ENCODE results near the gene FBXW7. TPM values are rescaled to one million over a fixed set of nuclear protein-coding genes. Genes with fewer than 3 reads are reported as not detected.

The FBXW7 gene
- polyA plus RNA-seq, 3 donors, result 34.5 to 39.2 (median 35.7) TPM

DNA sequence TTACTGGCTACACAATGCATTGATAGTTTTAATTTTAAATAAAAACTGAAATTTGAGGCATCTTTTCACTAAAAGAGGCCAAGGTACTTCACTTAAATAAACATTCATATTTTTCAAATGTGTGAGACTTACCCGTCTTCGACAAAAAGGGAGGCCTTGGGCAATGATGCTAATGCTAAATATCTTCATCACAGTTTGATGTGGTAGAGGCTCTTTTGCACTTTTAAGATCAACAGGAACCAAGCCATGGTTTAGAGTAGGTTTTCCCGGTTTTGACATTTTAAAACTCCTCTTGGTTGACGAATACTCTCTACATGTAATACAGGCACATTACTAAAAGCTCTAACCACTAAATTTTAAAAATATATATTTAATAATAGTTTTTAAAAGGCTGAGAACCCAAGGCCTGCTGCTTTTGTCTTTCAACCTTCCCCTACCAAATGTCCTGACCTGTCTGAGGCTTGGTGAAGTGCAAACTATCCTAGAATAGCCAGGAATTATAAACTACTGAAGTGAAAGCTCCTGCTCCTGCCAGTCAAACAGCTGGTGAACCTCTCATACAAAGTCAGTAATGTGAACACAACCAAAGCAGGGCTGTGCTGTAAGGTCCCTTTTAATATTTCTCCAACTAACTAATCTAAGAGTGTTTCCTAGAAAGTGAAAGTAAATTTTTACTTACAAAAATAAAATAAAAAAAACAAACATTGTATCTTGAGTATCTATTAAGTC lies 153.7 kb downstream of the FBXW7 start:
- no peak for DNase-seq (ENCODE audit: low read depth in 3 of 3, low spot score in 2 of 3)

DNA sequence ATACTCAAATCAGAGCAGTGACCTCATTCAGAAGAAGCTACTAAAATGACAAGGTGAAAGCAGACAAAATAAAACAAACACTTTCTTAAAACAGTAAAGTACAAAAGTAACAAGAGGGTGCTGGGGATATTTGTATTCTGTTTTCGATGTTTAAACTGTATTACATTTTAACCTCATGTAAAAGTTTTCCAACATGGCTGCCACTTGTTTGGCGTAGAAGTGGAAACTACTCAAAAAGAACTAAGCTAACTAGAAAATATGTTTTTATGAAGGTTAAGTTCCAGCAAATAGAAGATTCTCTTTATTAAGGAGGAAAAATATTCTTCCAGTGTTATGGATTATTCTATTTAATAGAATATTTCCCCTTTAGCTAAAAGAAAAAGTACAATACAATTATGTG lies 155.0 kb downstream of the FBXW7 start:
- no peak for DNase-seq (ENCODE audit: low read depth in 3 of 3, low spot score in 2 of 3)

DNA sequence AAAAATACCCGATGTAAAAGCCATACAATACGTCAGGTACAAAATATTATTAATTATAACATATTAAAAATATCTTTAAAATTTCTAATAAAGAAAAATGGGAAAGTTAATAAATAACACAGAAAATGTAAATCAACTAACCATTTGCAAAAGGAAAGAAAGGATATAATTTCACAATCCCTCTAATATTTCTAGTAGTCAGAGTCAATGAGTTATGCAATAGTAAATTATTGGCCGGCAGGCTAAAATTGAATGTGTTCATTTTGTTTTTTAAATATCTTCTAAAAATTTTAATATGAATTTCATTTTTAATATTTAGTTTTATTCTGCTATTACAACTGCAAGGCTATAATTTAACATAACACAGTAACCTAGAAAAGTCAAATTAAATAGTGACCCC lies 155.7 kb downstream of the FBXW7 start:
- DNase-seq (ENCODE audit: low read depth in 3 of 3, low spot score in 2 of 3), result no peak

DNA sequence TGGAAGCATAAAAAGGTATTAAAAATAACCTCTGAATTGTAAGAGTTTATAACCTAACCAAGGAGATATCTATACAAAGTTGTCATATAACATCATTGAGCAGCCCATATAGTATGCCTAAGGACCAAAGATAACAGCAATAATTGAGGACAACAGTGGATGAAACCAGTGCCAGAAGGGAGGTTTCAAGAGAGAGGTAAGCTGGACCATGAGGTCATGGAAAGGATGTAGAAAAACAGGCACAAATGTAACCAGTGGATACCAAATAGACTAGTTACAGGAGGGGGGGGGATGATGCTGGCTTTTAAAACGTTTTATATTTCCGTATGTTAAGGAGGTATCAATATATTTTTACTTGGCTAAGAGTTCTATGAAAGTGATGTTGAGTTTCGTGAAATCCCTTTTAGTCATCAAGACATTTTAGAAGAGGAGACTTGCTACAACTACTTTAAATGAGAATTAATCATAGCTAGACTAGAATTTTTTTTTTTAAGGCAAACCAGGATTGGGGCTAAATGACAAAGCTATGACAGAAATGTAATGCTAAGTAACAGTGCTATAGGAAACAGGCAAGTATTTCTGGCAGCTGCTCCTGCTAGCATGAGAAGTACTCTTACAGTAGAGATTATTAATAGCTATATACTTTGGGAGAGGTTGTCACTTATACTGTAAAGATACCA lies 161.1 kb downstream of the FBXW7 start:
- no peak for DNase-seq (ENCODE audit: low read depth in 3 of 3, low spot score in 2 of 3)

DNA sequence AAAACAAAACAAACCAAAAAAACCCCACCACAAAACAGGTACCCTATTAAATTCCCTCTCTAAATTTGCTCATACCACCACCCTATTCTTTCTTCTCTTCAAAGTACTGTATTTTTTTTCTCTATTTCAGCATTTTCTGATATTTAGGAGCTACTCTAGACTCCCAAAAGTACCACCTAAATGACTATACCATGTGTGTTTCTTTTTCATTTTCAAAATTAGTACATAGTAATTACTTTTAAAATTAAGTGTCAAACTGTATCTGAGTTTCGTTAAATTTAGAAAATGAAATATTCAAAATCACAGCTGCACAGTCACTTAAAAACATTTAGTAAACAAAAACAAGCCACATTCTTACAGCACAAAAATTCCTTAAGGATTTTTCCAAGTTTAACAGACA lies 161.7 kb downstream of the FBXW7 start:
- no peak for DNase-seq (ENCODE audit: low read depth in 3 of 3, low spot score in 2 of 3)

DNA sequence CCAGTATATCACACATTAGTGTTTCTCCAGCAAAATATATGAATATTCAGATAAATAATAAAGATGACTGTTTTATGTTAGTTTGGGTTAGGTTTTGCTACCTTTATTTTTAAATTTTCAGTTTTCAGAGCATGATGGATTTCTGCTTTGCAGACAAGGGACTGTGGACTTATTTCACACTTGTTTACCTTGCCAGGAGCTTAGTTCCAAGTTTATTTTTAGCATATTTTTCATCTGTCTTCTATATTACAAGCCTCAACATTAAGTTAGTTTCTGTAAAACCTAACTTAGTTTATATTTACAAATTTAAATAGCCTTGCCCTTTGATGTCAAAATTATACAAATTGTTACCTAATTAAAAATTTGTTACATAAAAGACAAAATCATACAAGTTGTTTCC lies 163.4 kb downstream of the FBXW7 start:
- DNase-seq (ENCODE audit: low read depth in 3 of 3, low spot score in 2 of 3), result no peak

DNA sequence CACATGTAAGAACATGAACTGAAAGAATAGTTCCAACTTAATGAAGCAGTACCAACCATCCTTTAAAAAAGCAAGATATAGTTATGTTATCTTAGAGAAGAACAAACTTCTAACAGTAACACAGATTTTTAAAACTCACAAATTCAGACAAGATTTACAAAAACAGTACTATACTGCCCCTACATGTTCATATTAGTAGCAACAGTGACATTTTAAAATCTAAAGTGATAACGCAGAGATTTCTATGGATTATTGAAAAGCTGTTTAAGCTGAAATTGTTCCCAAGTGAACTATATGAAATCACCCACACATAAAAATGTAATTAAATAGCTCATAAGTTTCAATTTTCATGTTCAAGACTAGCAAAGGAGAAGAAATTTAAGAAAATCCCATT lies 166.0 kb downstream of the FBXW7 start:
- DNase-seq (ENCODE audit: low read depth in 3 of 3, low spot score in 2 of 3), result no peak

DNA sequence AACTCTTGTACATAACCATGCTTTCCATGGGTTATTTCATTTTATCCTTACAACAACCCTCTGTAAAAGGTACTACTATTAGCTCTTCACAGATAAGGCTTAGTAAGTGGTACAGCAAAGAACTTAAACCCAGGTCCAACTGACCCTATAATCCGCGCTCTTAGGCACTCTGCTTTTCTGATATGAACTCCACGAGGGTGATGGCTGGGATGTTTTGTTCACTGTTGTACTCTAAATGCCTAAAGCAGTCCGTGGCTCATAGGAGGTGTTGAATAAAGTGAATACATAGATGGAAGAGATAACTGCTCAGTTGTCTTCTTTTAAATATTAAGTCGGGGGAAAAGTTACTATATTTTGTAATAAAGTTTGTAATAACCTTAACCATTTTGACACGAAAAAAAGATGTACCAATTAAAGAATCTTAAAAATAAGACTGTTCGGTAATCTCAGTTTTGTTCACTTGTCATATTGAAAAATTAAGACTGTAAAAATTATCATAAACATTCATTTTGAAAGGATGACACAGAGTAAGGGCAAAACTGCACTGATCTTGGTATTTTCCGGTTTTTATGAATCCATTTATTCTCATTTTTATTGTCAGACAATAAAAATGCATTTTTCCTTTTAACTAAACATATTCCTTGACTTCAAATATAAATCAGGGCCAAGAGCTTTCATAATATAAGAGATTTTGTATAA lies 166.5 kb downstream of the FBXW7 start:
- DNase-seq (ENCODE audit: low read depth in 3 of 3, low spot score in 2 of 3), result no peak

DNA sequence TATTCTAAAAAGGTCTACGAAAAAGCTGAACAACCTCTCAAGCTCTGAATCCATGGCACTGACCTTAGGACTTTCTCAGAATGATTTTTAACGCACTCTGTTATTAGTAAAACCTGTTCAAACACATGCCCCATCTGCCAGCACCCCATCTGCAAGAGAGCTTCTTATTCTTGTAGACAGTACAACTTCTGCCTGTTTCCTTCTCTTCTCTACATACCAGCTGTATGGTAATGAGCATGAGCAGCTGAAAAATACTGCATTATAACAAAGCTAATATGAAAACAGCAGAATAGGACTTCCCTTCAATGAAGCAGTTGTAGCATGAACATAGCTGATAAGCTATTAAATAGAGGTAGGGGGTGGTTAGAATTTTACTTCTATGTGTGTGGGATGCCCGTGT lies 167.9 kb downstream of the FBXW7 start:
- no peak for DNase-seq (ENCODE audit: low read depth in 3 of 3, low spot score in 2 of 3)

DNA sequence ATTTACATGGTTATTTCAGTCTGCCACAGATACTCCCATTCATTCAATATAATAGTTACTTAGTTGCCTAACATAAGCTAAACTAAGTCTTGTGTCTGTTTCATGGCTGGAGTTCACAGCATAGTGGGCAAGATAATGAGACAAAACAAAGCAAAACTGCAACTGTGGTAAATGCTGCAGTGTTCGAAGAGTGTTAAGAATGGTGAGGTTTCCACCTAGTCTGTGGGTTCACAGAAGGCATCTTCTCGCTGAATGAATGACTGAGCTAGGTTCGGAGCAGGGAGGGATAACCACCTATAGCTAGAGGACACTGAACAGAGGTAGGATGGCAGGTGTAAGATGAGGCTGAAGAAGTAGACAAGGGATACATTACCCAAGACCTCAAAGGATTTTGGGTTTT lies 171.0 kb downstream of the FBXW7 start:
- DNase-seq (ENCODE audit: low read depth in 3 of 3, low spot score in 2 of 3), result no peak

DNA sequence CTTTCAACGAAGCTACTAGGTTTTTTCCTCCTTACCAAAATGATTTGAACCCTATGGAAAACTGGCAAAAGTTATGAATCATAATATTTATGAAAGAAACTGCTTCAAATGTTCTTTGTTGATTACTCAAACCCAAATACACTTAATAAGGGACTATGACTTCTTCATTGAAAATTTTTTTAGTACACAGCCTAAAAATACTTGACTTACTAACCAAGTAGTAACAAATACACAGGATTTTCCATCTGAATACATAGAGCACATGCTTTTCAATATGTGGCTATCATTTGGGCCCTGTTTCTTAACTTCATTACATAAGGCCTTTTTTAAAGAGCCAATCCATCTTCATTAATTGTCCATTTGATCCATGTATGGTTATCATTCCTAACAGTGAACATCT lies 171.5 kb downstream of the FBXW7 start:
- no peak for DNase-seq (ENCODE audit: low read depth in 3 of 3, low spot score in 2 of 3)

DNA sequence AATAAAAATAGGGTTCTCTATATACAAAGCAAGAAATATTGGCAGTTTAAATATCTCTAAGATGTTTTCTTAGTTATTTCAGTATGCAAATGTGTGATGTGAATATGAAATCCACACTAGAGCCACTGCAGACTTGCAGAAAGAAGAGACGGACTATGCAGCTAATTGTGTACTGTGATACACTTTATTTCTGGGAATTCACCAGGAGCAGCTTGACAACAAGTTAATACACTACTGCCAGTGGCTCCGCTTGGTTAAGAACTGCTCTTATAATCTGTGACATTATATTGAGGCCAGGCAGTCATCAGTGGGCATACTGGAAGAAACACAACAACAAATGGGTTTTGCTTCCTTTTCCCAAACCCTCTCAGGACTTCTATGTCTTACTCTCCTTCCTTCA lies 172.0 kb downstream of the FBXW7 start:
- no peak for DNase-seq (ENCODE audit: low read depth in 3 of 3, low spot score in 2 of 3)

DNA sequence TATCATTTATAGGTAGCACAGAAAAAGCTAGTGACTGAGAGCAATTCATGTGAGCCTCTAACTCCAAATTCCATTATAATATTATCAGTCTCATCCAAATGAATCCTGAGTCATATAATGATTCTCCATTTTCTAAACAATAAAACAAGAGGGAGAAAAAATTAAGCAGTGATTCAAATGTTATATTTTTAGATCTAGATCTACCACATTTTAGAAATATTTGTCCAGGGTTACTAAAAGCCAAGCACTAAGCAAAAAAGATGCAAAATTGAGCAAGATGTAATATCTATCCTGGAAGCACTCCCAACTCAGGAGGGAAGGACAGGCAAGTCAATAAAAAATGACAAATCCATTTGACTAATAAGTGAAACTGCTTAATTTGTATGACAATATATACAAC lies 172.8 kb downstream of the FBXW7 start:
- no peak for DNase-seq (ENCODE audit: low read depth in 3 of 3, low spot score in 2 of 3)

DNA sequence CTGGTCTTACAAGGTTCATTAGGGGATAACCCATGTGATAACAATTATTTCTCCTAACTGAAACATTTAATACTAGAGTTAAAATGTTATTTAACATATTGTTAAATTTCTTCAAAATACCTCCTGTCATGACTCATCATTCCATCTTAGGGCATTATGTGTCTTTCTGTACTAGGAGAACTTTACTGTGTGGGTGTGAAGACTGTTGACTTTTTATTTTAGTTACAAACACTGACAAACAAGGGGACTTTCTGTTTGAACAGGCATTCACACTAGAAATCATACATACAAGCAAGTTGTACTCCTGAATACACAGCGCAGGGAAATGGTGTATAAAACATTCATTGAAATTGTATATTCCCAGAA lies 175.9 kb downstream of the FBXW7 start:
- no peak for DNase-seq (ENCODE audit: low read depth in 3 of 3, low spot score in 2 of 3)

DNA sequence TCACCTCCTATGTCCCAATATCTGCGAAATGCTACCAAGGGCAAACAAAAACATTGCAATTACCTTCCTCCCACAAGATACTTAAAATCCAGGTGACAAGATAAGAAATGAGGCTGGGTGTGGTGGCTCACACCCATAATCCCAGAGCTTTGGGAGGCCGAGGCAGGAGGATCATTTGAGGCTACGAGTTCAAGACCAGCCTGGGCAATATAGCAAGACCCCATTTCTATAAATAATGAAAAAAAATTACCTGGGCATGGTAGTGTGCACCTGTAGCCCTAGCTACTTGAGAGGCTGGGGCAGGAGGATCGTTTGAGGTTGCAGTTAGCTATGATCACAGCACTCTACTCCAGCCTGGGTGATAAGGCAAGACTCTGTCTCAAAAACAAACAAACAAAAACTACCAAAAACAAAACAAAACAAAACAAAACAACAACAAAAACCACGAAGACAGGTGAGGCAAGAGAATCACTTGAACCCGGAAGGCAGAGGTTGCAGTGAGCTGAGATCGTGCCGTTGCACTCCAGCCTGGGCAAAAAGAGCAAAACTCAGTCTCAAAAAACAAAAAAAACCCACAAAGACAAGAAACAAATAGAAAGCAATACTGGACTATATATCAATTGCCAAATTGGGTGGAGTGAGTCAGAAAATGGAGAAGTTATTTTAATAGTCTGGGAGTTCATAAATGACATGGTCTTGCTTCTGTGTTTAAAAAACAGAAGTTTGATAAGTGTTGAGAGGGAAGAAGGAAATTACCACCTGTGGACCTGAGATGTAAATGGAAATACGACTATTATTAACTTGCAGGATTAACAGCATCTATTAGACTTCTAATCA lies 176.5 kb downstream of the FBXW7 start:
- no peak for DNase-seq (ENCODE audit: low read depth in 3 of 3, low spot score in 2 of 3)

DNA sequence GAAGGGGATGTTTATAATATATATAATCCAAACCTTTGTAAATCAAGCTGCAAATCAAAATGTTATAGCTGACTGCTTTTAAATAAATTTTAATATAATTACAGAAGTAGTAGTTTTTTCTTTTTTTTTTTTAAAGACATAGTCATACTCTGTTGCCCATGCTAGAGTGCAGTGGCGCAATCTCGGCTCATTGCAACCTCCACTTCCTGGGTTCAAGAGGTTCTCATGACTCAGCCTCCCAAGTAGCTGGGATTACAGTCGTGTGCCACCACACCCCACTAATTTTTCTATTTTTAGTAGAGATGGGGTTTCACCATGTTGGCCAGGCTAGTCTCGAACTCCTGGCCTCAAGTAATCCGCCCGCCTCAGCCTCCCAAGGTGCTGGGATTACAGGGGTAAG lies 178.7 kb downstream of the FBXW7 start:
- DNase-seq (ENCODE audit: low read depth in 3 of 3, low spot score in 2 of 3), result no peak

DNA sequence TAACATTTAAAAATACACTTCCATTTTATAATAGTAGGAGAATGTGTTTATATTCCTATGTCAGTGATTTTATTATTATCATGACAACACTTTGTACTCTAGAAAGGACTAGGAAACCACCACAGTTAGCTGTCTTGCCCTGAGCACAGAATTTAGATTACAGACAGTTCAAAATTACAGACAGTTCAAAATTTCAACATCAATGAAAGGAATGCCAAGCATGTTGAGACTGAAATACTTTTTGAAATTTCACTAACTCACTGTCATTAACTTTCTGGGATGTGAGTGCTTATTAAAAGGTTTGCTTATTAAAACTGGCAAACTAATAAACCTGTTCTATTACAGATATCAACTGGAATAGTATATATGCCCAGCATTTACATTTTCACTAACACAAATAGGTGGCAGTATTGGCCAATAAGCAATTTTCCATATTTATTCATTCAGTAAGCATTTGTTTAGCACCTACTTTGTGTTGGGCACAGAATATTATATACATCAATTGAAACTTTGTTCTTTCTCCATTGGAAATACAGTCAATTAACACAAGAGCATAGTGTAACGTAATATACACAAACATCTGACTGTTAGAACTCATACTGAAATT lies 179.4 kb downstream of the FBXW7 start:
- no peak for DNase-seq (ENCODE audit: low read depth in 3 of 3, low spot score in 2 of 3)

DNA sequence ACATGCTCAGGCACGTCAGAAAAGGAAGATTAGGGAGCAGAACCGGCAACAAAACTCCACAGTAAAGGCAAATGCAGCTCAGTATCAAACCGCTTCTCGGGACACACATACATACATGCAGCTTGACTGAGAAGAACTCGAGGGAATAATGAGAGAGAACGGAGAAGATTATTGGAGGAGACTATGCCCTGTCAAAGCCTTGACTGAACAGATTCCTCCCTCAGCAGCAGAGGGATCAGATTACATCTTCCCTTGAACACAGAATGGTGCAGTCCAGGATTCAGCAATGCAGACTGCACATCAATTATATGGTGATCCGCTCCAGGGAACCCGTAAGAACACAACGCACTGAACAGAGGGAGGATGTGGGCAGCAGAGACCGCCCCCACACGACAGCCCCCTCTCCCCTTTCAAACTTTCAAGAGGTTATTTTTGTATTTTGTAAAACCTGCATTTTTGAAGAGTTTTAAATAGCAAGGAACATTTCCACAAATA lies 183.2 kb downstream of the FBXW7 start:
- DNase-seq (ENCODE audit: low read depth in 3 of 3, low spot score in 2 of 3), result peak; percentile 88 to 90 (median 89)

DNA sequence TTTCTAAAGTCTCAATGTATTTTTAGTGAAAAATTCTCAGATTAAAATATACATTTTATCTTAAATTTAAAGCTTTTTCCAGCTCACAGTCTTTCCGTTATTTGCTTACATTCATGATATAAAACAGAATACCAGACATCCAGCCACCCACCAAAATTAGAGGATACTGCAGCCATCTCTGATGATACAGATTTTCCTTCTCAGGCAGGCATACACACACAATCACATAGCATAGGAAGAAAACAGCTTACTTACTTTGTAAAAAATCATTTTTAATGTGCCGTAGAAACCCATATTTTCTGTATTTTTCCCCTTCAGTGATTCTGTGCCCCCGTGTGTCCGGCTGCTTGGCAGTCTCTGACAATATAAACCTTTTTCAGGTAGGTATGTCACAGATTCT lies 183.7 kb downstream of the FBXW7 start:
- DNase-seq (ENCODE audit: low read depth in 3 of 3, low spot score in 2 of 3), result peak in 1 of 3 donors; percentile 27

DNA sequence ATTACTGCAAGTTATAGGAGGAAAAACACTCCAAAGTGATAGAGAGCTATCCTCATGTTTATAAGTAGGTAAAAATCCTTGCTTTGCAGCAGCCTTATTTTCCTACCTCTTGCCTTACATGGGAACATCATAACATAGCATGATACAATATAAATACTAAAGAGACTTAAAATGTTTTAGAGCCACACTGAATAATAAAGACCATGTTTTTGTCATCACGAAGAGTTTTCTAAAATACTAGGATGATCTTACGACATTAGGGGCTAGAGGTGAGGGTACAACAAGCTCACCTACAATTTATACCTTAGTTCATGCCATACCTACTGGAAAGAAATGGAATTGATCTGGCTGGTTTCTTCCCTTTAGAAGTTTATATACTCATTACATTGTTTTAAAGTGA lies 184.8 kb downstream of the FBXW7 start:
- DNase-seq (ENCODE audit: low read depth in 3 of 3, low spot score in 2 of 3), result no peak

DNA sequence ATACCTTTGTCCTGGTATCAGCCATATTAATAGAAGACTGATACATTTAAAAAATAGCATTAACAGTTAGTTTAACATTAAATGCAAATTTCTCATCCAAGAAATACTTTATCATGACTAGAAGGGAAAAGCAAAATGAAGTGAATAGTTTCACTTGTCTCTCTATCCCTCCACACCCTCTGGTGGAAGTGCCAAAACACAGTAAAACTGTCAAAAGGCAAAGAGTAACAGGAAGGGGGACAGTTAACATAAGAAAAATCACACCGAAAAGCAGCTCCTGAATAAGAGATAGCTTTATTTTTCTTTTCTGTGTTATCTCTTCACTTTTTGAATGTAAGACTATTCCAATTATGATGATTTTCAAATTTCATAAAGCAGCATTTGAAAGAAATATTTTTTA lies 187.2 kb downstream of the FBXW7 start:
- DNase-seq (ENCODE audit: low read depth in 3 of 3, low spot score in 2 of 3), result no peak
